Activated CD8-positive, alpha-beta T cell treated with anti-CD3 and anti-CD28 coated beads, Interleukin-2, amount 10 ng/mL, durations not matched to agents 7 days and 5 days (primary cell): Measurements from ENCODE around the gene ADIRF. TPM values are rescaled to one million over a fixed set of nuclear protein-coding genes. Genes with fewer than 3 reads are reported as not detected.
"Not testable (repeated sequence)": the region's sequence is repeated elsewhere in the genome, so short reads cannot be mapped to it uniquely, and the experiment has no call there.

ENCODE experiments used
- ATAC-seq: fragments of 150-1000 bp; cut with Tn5 transposase; one replicate; pipeline ENCODE4 v1.10.0; 2021; ENCODE audit warnings: moderate library complexity
- CTCF ChIA-PET: fragments of 350-600 bp; sonication (Branson Sonifier 250); formaldehyde crosslinking; loops from one replicate; lab custom pipeline; 2021; ENCODE audit warnings: antibody characterized with exemption; lab: Charles Lee
- POLR2A ChIA-PET: fragments of 350-600 bp; sonication (Branson Sonifier 250); formaldehyde crosslinking; loops from one replicate; lab custom pipeline; 2021; ENCODE audit warnings: antibody characterized with exemption; lab: Charles Lee
- DNase-seq: peaks from one replicate; pipeline ENCODE4 v3.0.0-alpha.2; 2020
- H3K27ac Mint-ChIP-seq: one replicate; pipeline ENCODE4 v1.8.0; 2021; ENCODE audit warnings: mild to moderate bottlenecking, mixed read lengths
- H3K27me3 Mint-ChIP-seq: one replicate; pipeline ENCODE4 v1.8.0; 2021; ENCODE audit warnings: low read depth, mixed read lengths
- H3K36me3 Mint-ChIP-seq: one replicate; pipeline ENCODE4 v1.8.0; 2021; ENCODE audit warnings: low read depth, mixed read lengths
- H3K4me1 Mint-ChIP-seq: one replicate; pipeline ENCODE4 v1.8.0; 2021; ENCODE audit warnings: low read depth, mixed read lengths
- H3K4me3 Mint-ChIP-seq: one replicate; pipeline ENCODE4 v1.8.0; 2021; ENCODE audit warnings: mild to moderate bottlenecking, mixed read lengths
- H3K9me3 Mint-ChIP-seq: one replicate; pipeline ENCODE4 v1.8.0; 2022; ENCODE audit warnings: mixed read lengths; ENCODE audit not compliant: insufficient read depth
- total RNA-seq, 2 experiments: library from RNA; stranded (reverse); gene quantifications; one replicate each; pipeline ENCODE4 v1.2.3, GENCODE V29; 2021

The ADIRF gene
- total RNA-seq = not detected

DNA sequence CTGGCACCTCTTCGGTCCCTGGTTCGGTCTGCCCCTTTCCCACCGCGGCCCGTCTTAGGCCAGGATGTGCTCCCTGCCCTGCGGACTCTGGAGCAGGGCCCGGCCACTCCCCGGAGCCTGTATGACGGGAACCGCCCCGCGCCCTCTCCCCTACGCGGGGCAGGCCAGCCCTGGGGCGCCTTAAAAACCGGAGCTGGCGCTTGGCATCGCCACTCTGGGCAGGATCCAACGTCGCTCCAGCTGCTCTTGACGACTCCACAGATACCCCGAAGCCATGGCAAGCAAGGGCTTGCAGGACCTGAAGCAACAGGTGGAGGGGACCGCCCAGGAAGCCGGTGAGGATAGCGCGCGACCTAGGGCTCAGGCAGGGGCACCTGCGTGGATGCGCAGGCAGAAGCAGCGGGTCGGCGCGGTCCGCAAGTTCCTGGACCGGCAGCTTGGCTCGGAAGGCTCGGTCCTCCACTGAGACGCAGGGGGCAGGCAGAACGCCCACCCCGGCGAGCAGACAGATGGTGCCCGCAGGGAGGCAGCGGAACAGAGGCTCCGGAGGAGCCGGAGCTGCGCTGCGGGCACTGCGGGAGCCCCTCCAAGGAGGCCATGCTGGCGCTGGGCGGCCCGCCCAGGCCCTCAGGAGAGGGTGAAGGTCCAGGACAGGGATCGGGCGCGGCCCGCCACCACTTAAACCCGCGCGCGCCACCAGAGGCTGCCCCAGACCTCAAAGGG is at the start of gene ADIRF:
ADIRF (plus strand) TSS at position 212 of the 723 bp plus-strand sequence; CDS start at position 275, 63 bp downstream.
- Mint-ChIP-seq H3K4me3 (no peak within 1 kb of the TSS), H3K9me3 (no peaks in the 10 kb centered on the region), H3K36me3 (no peaks in the 10 kb centered on the region), H3K27me3 (peaks cover 28% of the 10 kb centered on the region), H3K4me1 (peaks cover 23% of the 10 kb centered on the region), H3K27ac (no peak within 1 kb of the TSS)
- ChIA-PET CTCF (interaction anchor here (1.1 to 3.5 kb wide), 3 partner anchors 15 to 31 kb away, joined by 3 to 11 read pairs (median 4); no protein-coding TSS in a partner anchor), POLR2A (no interaction called here)
- ATAC-seq (no peak), DNase-seq (no peak)

GRCh38 chr10:86922553-86922961 is 45.7 kb upstream of the ADIRF start:
- POLR2A ChIA-PET = no interaction called here
- Mint-ChIP-seq H3K36me3 (peaks cover 4% of the 10 kb centered on the region), H3K4me3 (no peak overlapping the region), H3K4me1 (no peaks in the 10 kb centered on the region), H3K9me3 (no peaks in the 10 kb centered on the region), H3K27me3 (no peaks in the 10 kb centered on the region), H3K27ac (no peak overlapping the region)
- DNase-seq (no peak), ATAC-seq (no peak)
- CTCF ChIA-PET = no interaction called here

DNA sequence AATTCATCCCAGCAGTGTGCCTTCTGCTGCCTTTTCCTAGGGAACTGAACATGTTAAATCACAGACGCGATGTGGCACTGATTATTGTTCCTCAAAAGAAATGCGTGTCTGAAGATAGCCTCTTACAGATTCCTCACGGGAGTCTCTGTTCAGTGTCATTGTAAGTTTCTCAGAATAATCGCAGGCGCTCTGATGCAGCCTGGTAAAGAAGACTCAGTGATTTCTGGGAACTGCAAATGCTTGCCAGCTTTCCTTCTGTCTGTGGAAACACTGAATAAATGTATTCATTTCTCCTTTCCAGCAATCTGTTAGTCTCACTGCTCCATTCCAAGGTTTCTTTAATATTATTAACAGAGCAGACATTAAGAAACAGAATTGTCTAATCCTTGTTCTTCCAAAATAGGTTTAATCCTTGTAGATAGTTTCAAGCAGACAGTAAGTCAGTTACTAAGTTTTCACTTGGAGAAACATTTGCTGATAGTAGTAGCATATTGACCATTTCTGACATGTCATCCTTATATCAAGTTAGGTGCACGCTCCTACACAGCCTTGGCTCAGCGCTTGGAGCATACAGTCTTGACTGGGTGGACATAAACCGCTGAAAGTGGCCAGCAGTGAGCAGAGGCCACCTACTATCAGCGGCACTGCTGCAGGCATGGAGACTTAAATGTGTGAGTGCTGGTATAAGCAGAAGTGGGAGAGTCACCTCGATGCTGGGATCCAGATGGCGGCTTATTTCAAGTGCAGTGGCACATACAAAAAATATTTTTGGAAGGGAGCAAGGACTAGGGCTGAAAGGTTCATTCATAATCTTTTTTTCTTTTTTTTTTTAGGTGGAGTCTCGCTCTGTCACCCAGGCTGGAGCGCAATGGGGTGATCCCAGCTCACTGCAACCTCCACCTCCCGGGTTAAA is 38.6 kb upstream of the ADIRF start:
- POLR2A ChIA-PET = no interaction called here
- no peak overlapping the region for H3K27ac Mint-ChIP-seq
- CTCF ChIA-PET = interaction anchor here (1.3 to 1.4 kb wide), 2 partner anchors 8 to 9 kb away, joined by 3 read pairs; no protein-coding TSS in a partner anchor

DNA sequence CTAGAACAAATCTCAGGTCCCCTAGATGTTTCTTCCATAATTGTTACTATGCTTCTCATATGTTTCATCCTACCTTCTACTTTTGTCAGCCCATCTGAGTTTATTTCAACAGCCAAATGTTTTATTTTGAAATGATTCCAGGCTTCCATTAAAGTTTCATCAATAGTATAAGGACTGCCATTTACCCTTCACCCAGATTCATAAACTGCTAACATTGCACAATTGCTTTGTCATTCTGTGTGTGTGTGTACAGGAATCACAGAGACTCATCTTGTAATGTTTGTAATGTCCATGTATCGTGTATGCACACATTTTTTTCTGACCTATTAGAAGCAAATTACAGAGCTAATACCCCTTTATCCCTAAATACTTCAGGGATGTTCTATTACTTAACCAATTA is 36.4 kb upstream of the ADIRF start:
- ChIA-PET POLR2A (no interaction called here), CTCF (no interaction called here)
- Mint-ChIP-seq H3K36me3 (peaks cover 4% of the 10 kb centered on the region), H3K9me3 (no peaks in the 10 kb centered on the region), H3K4me3 (no peak overlapping the region), H3K27me3 (no peaks in the 10 kb centered on the region), H3K27ac (no peak overlapping the region), H3K4me1 (peaks cover 9% of the 10 kb centered on the region)
- DNase-seq (no peak), ATAC-seq (no peak)

More for the DNA sequence above, 38.6 kb upstream of the ADIRF start:
- H3K27me3 Mint-ChIP-seq = no peaks in the 10 kb centered on the region
- no peak overlapping the region for H3K4me3 Mint-ChIP-seq
- ATAC-seq (no peak), DNase-seq (no peak)
- peaks cover 4% of the 10 kb centered on the region for H3K36me3 Mint-ChIP-seq
- no peaks in the 10 kb centered on the region for H3K9me3 Mint-ChIP-seq
- peaks cover 9% of the 10 kb centered on the region for H3K4me1 Mint-ChIP-seq

DNA sequence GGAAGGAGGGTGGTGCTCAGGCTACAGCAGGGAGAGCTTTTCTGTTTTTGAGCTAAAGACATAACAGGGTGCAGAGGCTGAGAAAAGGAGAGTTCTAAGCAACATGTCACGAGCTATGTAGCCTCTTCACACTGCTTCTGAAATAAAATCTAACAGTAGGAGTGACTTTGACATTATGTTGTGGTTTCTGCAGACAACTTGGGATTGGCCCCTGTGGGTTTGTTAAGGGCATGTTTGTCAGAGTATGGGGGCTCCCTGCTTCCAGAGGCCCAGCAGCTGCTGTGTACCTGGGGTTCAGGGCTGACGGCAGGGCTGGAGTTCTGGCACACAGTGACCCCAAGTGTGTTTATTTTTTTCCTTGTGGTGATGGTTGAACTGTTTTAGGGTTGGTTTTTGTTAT is 35.6 kb upstream of the ADIRF start:
- Mint-ChIP-seq H3K27ac (no peak overlapping the region), H3K4me3 (no peak overlapping the region), H3K27me3 (peaks cover 3% of the 10 kb centered on the region), H3K9me3 (no peaks in the 10 kb centered on the region), H3K4me1 (peaks cover 9% of the 10 kb centered on the region), H3K36me3 (peaks cover 4% of the 10 kb centered on the region)
- ChIA-PET CTCF (no interaction called here), POLR2A (no interaction called here)
- DNase-seq (no peak), ATAC-seq (no peak)

DNA sequence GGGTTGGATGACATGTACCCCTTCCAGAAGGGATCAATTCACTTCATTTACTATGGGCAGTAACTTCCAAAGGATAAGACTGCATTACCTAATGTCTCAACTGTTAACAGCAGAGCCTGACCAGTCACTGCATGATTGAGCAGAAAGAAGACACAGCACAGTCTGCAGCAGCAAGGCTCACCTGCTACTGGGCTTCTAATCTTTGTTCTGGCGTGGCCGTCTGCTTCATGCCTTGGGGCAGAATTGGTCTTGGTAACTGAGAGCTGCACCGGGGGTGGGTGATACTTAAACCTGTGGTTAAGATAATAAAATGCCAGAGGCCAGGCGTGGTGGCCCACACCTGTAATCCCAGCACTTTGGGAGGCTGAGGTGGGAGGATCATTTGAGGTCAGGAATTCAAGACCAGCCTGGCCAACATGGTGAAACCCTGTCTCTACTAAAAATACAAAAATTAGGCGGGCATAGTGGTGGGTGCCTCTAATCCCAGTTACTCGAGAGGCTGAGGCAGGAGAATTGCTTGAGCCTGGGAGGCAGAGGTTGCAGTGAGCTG is 34.0 kb upstream of the ADIRF start:
- POLR2A ChIA-PET, H3K27me3 Mint-ChIP-seq, H3K27ac Mint-ChIP-seq, DNase-seq, H3K9me3 Mint-ChIP-seq, H3K4me1 Mint-ChIP-seq, ATAC-seq, H3K36me3 Mint-ChIP-seq, H3K4me3 Mint-ChIP-seq: not testable (repeated sequence)
- CTCF ChIA-PET = interaction anchor here (0.7 kb wide), 1 partner anchor 32 kb away, joined by 3 read pairs; no protein-coding TSS in a partner anchor

DNA sequence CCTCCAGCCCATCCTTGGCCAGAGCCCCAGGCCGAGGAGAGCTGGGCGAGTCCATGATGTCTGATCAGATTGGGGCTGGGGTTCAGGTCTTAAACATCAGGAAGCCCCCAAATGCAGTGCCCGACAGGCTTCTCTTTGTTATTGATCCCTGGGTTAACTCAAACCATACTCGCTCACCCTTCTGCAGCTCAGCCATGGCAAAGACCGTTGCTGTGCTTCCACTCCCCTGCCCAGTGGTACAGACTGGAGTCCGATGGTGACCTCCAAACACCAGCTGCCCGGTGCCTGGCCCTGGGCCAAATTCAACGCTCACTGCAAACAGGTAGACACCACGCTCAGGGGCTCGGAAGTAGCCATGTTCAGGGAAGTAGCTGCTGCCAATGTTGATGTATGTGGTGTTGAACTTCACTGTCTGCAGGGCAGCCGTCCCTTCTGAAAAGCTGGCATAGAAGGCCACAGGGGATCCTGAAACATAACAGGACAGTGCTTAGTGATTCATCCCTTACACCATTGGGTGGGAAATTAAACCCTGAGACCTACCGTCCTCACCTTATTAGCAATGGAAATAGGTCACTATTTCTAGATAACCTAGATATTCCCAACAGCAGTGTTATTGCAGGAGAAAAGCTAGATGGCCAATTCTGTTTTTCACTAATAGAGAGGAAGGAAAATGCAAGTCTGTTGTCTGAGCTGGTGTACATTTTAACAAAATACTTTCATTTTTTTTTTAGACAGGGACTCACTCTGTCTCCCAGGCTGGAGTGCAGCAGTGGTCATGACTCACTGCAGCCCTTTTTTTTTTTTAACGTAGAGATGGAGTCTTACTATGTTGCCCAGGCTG is 31.4 kb upstream of the ADIRF start:
- no peak overlapping the region for H3K4me3 Mint-ChIP-seq
- no peak for DNase-seq

GRCh38 chr10:86937502-86938154 is 30.7 kb upstream of the ADIRF start:
- no peak overlapping the region for H3K4me3 Mint-ChIP-seq
- DNase-seq (no peak), ATAC-seq (no peak)
- ChIA-PET CTCF (interaction anchor here (1.1 to 2.0 kb wide), 6 partner anchors 9 to 38 kb away, joined by 3 to 6 read pairs (median 4); partner anchors contain the start of genes MMRN2 and SNCG), POLR2A (interaction anchor here (0.5 kb wide), 1 partner anchor 21 kb away, joined by 3 read pairs; no protein-coding TSS in a partner anchor)
- H3K27me3 Mint-ChIP-seq = peaks cover 3% of the 10 kb centered on the region
- H3K27ac Mint-ChIP-seq = no peak overlapping the region
- no peaks in the 10 kb centered on the region for H3K9me3 Mint-ChIP-seq
- H3K36me3 Mint-ChIP-seq = no peaks in the 10 kb centered on the region
- peaks cover 7% of the 10 kb centered on the region for H3K4me1 Mint-ChIP-seq

More for the DNA sequence above, 31.4 kb upstream of the ADIRF start:
- H3K36me3 Mint-ChIP-seq = no peaks in the 10 kb centered on the region
- H3K9me3 Mint-ChIP-seq = no peaks in the 10 kb centered on the region
- peaks cover 9% of the 10 kb centered on the region for H3K4me1 Mint-ChIP-seq
- no peak for ATAC-seq
- H3K27me3 Mint-ChIP-seq = peaks cover 3% of the 10 kb centered on the region
- ChIA-PET CTCF (interaction anchor here (1.5 to 2.0 kb wide), 3 partner anchors 21 to 37 kb away, joined by 3 to 5 read pairs (median 4); partner anchors contain the start of genes MMRN2 and SNCG), POLR2A (interaction anchor here (0.5 kb wide), 1 partner anchor 20 kb away, joined by 3 read pairs; no protein-coding TSS in a partner anchor)
- H3K27ac Mint-ChIP-seq = no peak overlapping the region

DNA sequence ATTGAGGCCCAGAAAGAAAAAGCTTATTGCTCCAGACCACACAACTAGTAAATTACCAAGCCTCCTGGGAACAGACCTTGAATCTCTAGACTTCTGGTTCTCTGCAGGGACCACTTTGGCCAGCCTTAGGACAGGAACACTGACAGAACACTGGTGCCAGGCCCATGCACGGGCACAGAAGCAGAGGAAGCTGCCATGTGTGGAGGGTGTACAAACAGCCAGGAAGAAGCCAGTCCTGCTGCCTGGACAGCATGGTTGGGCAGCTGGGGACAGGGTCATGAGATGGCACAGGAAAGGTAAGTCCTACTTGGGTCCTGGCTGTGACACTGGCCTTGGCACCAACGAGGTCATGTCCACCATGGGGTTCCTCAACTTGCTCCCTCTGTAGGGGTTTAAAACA is 30.0 kb upstream of the ADIRF start:
- ATAC-seq = no peak

DNA sequence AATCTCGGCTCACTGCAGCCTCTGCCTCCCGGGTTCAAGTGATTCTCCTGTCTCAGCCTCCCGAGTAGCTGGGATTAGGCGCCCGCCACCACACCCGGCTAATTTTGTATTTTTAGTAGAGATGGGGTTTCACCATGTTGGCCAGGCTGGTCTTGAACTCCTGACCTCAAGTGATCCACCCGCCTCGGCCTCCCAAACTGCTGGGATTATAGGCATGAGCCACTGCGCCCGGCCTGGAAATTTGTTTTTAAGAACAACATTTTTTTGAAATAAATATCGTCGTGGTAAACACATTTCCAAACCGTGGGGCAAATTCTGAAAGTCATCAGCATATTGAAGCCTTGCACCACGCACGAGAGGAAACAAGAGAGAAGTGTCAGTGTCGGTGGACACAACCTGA is 28.2 kb upstream of the ADIRF start:
- H3K4me1 Mint-ChIP-seq, ATAC-seq, H3K9me3 Mint-ChIP-seq, H3K36me3 Mint-ChIP-seq, H3K27me3 Mint-ChIP-seq, H3K27ac Mint-ChIP-seq, DNase-seq, POLR2A ChIA-PET, H3K4me3 Mint-ChIP-seq: not testable (repeated sequence)
- CTCF ChIA-PET = interaction anchor here (0.6 to 1.2 kb wide), 9 partner anchors 16 to 155 kb away, joined by 3 to 11 read pairs (median 3); partner anchors contain the start of genes ADIRF and SHLD2

More for the DNA sequence above, 30.0 kb upstream of the ADIRF start:
- Mint-ChIP-seq H3K4me1 (peaks cover under 1% of the 10 kb centered on the region), H3K27me3 (peaks cover 3% of the 10 kb centered on the region), H3K9me3 (no peaks in the 10 kb centered on the region), H3K36me3 (no peaks in the 10 kb centered on the region), H3K27ac (no peak overlapping the region), H3K4me3 (no peak overlapping the region)
- DNase-seq = no peak
- ChIA-PET POLR2A (interaction anchor here (1.6 kb wide), 1 partner anchor 28 kb away, joined by 3 read pairs; no protein-coding TSS in a partner anchor), CTCF (interaction anchor here (1.1 to 2.0 kb wide), 10 partner anchors 9 to 38 kb away, joined by 3 to 9 read pairs (median 4); partner anchors contain the start of genes MMRN2 and SNCG)
